Mesodermal cell (in vitro differentiated cells): ENCODE data around the gene DOCK2.
"Not testable (repeated sequence)": the region's sequence is repeated elsewhere in the genome, so short reads cannot be mapped to it uniquely, and the experiment has no call there.

Source experiments
- H3K27ac ChIP-seq: 2 replicates; pipeline ENCODE4 v1.7.0; 2013; ENCODE audit warnings: mild to moderate bottlenecking, low read depth, low read length, moderate library complexity; ENCODE audit not compliant: severe bottlenecking
- H3K36me3 ChIP-seq: 2 replicates; pipeline ENCODE4 v1.7.1; 2013; ENCODE audit warnings: mild to moderate bottlenecking, low read length, moderate library complexity; ENCODE audit not compliant: control insufficient read depth, insufficient read depth
- H3K4me1 ChIP-seq: one replicate; pipeline ENCODE4 v1.7.1; 2013; ENCODE audit warnings: mild to moderate bottlenecking, low read length; ENCODE audit not compliant: insufficient read depth, control insufficient read depth, poor library complexity, severe bottlenecking
- H3K4me3 ChIP-seq: 2 replicates; pipeline ENCODE4 v1.7.0; 2013; ENCODE audit warnings: low read length, control low read depth, mild to moderate bottlenecking; ENCODE audit not compliant: insufficient read depth, poor library complexity, severe bottlenecking; ENCODE audit errors: extremely low read depth
- H3K9me3 ChIP-seq: 2 replicates; pipeline ENCODE4 v1.7.1; 2013; ENCODE audit warnings: mild to moderate bottlenecking, low read length, moderate library complexity; ENCODE audit not compliant: control insufficient read depth
- WGBS, 2 experiments: methylation state at CpG; one replicate each; pipeline ENCODE4 v1.1.5; 2013; ENCODE audit warnings: missing lambda C conversion rate in 2 of 2; ENCODE audit not compliant: insufficient coverage in 2 of 2; 5-methylcytosine and 5-hydroxymethylcytosine counted together

DOCK2 gene

GRCh38 chr5:169615561-169615960 lies 21.5 kb upstream of the DOCK2 start:
- H3K9me3 ChIP-seq: no peaks in the 10 kb centered on the region
- H3K4me1 ChIP-seq: no peaks in the 10 kb centered on the region
- H3K27ac ChIP-seq: no peak overlapping the region
- H3K4me3 ChIP-seq: no peak overlapping the region
- no peaks in the 10 kb centered on the region for H3K36me3 ChIP-seq
- no CpG with 5 or more reads among the region's 1 CpG for WGBS, 2 experiments

GRCh38 chr5:169624307-169624706 lies 12.8 kb upstream of the DOCK2 start:
- H3K36me3 ChIP-seq, H3K4me3 ChIP-seq, H3K27ac ChIP-seq, H3K9me3 ChIP-seq, H3K4me1 ChIP-seq: not testable (repeated sequence)
- WGBS, 2 experiments: 94 to 100% methylated on average over 1 to 2 of the region's 2 CpGs

GRCh38 chr5:169626779-169627178 lies 10.3 kb upstream of the DOCK2 start:
- 100% methylated on average over 1 of the region's 1 CpG for WGBS, 2 experiments
- H3K4me1 ChIP-seq: peaks cover 2% of the 10 kb centered on the region
- H3K36me3 ChIP-seq: no peaks in the 10 kb centered on the region
- H3K4me3 ChIP-seq: no peak overlapping the region
- H3K9me3 ChIP-seq: no peaks in the 10 kb centered on the region
- no peak overlapping the region for H3K27ac ChIP-seq

GRCh38 chr5:169627551-169627950 lies 9.5 kb upstream of the DOCK2 start:
- H3K9me3 ChIP-seq: no peaks in the 10 kb centered on the region
- peaks cover 2% of the 10 kb centered on the region for H3K4me1 ChIP-seq
- H3K4me3 ChIP-seq: no peak overlapping the region
- no peak overlapping the region for H3K27ac ChIP-seq
- WGBS, 2 experiments: 93 to 100% methylated on average over 2 of the region's 3 CpGs
- H3K36me3 ChIP-seq: no peaks in the 10 kb centered on the region

GRCh38 chr5:169628892-169629291 lies 8.2 kb upstream of the DOCK2 start:
- Histone ChIP-seq H3K4me3 (no peak overlapping the region), H3K9me3 (no peaks in the 10 kb centered on the region), H3K27ac (no peak overlapping the region), H3K4me1 (peaks cover 2% of the 10 kb centered on the region), H3K36me3 (no peaks in the 10 kb centered on the region)
- WGBS, 2 experiments: 88% methylated on average over 1 of the region's 2 CpGs; no CpG with 5 or more reads in 1 of the 2 experiments

- WGBS, 2 experiments: 84 to 88% methylated on average over 2 to 3 of the region's 6 CpGs
Observed at GRCh38 chr5:169629847-169630548, 7.1 kb upstream of the DOCK2 start.

GRCh38 chr5:169631360-169631759 lies 5.7 kb upstream of the DOCK2 start:
- Histone ChIP-seq H3K4me1 (peaks cover 2% of the 10 kb centered on the region), H3K27ac (no peak overlapping the region), H3K9me3 (peaks cover under 1% of the 10 kb centered on the region), H3K36me3 (no peaks in the 10 kb centered on the region), H3K4me3 (no peak overlapping the region)
- 100% methylated on average over 2 of the region's 4 CpGs; no CpG with 5 or more reads in 1 of the 2 experiments for WGBS, 2 experiments

More at GRCh38 chr5:169629847-169630548, 7.1 kb upstream of the DOCK2 start:
- no peaks in the 10 kb centered on the region for H3K9me3 ChIP-seq
- peaks cover 2% of the 10 kb centered on the region for H3K4me1 ChIP-seq
- H3K4me3 ChIP-seq: no peak overlapping the region
- H3K27ac ChIP-seq: no peak overlapping the region
- no peaks in the 10 kb centered on the region for H3K36me3 ChIP-seq

- Histone ChIP-seq H3K36me3 (no peaks in the 10 kb centered on the region), H3K4me1 (peaks cover 2% of the 10 kb centered on the region), H3K9me3 (peaks cover 4% of the 10 kb centered on the region), H3K27ac (no peak overlapping the region), H3K4me3 (no peak overlapping the region)
- 100% methylated on average over 1 of the region's 1 CpG; no CpG with 5 or more reads in 1 of the 2 experiments for WGBS, 2 experiments
Observed at GRCh38 chr5:169632946-169633345, 4.1 kb upstream of the DOCK2 start.

GRCh38 chr5:169634606-169635005 lies 2.5 kb upstream of the DOCK2 start:
- Histone ChIP-seq H3K4me1 (peaks cover 2% of the 10 kb centered on the region), H3K36me3 (no peaks in the 10 kb centered on the region), H3K27ac (no peak overlapping the region), H3K9me3 (peaks cover 10% of the 10 kb centered on the region), H3K4me3 (no peak overlapping the region)
- no CpG with 5 or more reads among the region's 1 CpG for WGBS, 2 experiments

GRCh38 chr5:169635936-169636335 lies 1.1 kb upstream of the DOCK2 start:
- Histone ChIP-seq H3K4me1 (no peaks in the 10 kb centered on the region), H3K36me3 (no peaks in the 10 kb centered on the region), H3K9me3 (peaks cover 16% of the 10 kb centered on the region), H3K27ac (no peak overlapping the region), H3K4me3 (no peak overlapping the region)
- WGBS, 2 experiments: no CpG with 5 or more reads among the region's 1 CpG

GRCh38 chr5:169636477-169637084 lies 494 bp upstream of the DOCK2 start:
- H3K36me3 ChIP-seq: no peaks in the 10 kb centered on the region
- H3K9me3 ChIP-seq: peaks cover 16% of the 10 kb centered on the region
- H3K27ac ChIP-seq: no peak overlapping the region
- WGBS, 2 experiments: 71 to 79% methylated on average over 18 to 20 of the region's 23 CpGs
- no peaks in the 10 kb centered on the region for H3K4me1 ChIP-seq
- H3K4me3 ChIP-seq: peak overlapping the region; percentile 25
